PC-3 (cell line): ENCODE measurements around the gene DNAH10. TPM values are rescaled to one million over a fixed set of nuclear protein-coding genes. Genes with fewer than 3 reads are reported as not detected.

ENCODE experiments used
- ATAC-seq: fragments of 200-7000 bp; cut with Tn5 transposase; 2 replicates; pipeline ENCODE4 v1.9.1; 2020; ENCODE audit warnings: mild to moderate bottlenecking, moderate library complexity
- BruUV-seq: library from RNA; stranded (reverse); fragments of 400-500 nt; replicated peaks from 2 replicates; lab custom pipeline; 2021; lab: Mats Ljungman, UMichigan
- CTCF ChIA-PET: fragments of 300-600 bp; sonication (Branson Sonifier 250); formaldehyde crosslinking; loops from one replicate; lab custom pipeline; 2022; ENCODE audit warnings: antibody characterized with exemption; lab: Charles Lee
- POLR2A ChIA-PET: fragments of 300-600 bp; sonication (Branson Sonifier 250); formaldehyde crosslinking; loops from one replicate; lab custom pipeline; 2022; ENCODE audit warnings: antibody characterized with exemption; ENCODE audit not compliant: unreplicated experiment; lab: Charles Lee
- DNase-seq: peaks from one replicate; pipeline ENCODE4 v3.0.0-alpha.2; 2015
- H2AFZ ChIP-seq: fragments of 300-600 bp; sonication (generic); 2 replicates; pipeline ENCODE4 v1.6.0; 2016; ENCODE audit warnings: antibody characterized with exemption, low read length
- H3F3A ChIP-seq: fragments of 300-600 bp; sonication (generic); one replicate; pipeline ENCODE4 v1.6.0; 2017; ENCODE audit warnings: antibody characterized with exemption, low read length, control low read depth, mild to moderate bottlenecking; ENCODE audit not compliant: unreplicated experiment
- H3K27ac ChIP-seq: fragments of 300-600 bp; sonication (generic); 2 replicates; pipeline ENCODE4 v1.5.1; 2016; ENCODE audit warnings: mild to moderate bottlenecking, low read length
- H3K27me3 ChIP-seq: fragments of 300-600 bp; sonication (generic); 2 replicates; pipeline ENCODE4 v1.6.1; 2016; ENCODE audit warnings: low read length, mixed read lengths
- H3K36me3 ChIP-seq: fragments of 300-600 bp; sonication (generic); 2 replicates; pipeline ENCODE4 v1.6.1; 2016; ENCODE audit warnings: low read depth, mixed run types, low read length, mixed read lengths
- H3K4me1 ChIP-seq: fragments of 300-600 bp; sonication (generic); 2 replicates; pipeline ENCODE4 v1.5.1; 2016; ENCODE audit warnings: low read length; ENCODE audit not compliant: insufficient read depth
- H3K4me2 ChIP-seq: fragments of 300-600 bp; sonication (generic); 2 replicates; pipeline ENCODE4 v1.6.0; 2016; ENCODE audit warnings: low read length
- H3K4me3 ChIP-seq: fragments of 300-600 bp; sonication (generic); 2 replicates; pipeline ENCODE4 v1.5.1; 2016; ENCODE audit warnings: mild to moderate bottlenecking, low read length, mixed read lengths
- H3K79me2 ChIP-seq: fragments of 300-600 bp; sonication (generic); 2 replicates; pipeline ENCODE4 v1.6.1; 2017; ENCODE audit warnings: low read length, mixed read lengths
- H3K9ac ChIP-seq: fragments of 300-600 bp; sonication (generic); 2 replicates; pipeline ENCODE4 v1.6.0; 2016; ENCODE audit warnings: mild to moderate bottlenecking, low read length
- H3K9me2 ChIP-seq: fragments of 300-600 bp; sonication (generic); replicated peaks from 2 replicates; pipeline ENCODE4 v1.6.1; 2016; ENCODE audit warnings: mixed run types, low read length, mixed read lengths
- H3K9me3 ChIP-seq: fragments of 300-600 bp; sonication (generic); 2 replicates; pipeline ENCODE4 v1.6.1; 2016; ENCODE audit warnings: low read length, mixed read lengths
- H4K20me1 ChIP-seq: fragments of 300-600 bp; sonication (generic); 2 replicates; pipeline ENCODE4 v1.6.1; 2016; ENCODE audit warnings: low read length, mixed read lengths
- EZH2 ChIP-seq: fragments of 300-600 bp; sonication (generic); IDR thresholded peaks from one replicate; pipeline ENCODE4 v1.6.1; 2017; ENCODE audit warnings: antibody characterized with exemption, mild to moderate bottlenecking, low read length; ENCODE audit not compliant: unreplicated experiment
- EZH2phosphoT487 ChIP-seq: fragments of 300-600 bp; sonication (generic); IDR thresholded peaks from 2 replicates; pipeline ENCODE4 v1.6.1; 2018; ENCODE audit warnings: mild to moderate bottlenecking, antibody characterized with exemption, low read length, borderline replicate concordance
- intact Hi-C: fragments of 100-400 bp; cut with micrococcal nuclease; formaldehyde crosslinking; loops from 2 replicates; pipeline ENCODE4 v1.9.0; 2023
- total RNA-seq: library from RNA; depleted of rRNA; stranded (reverse); fragments of >200 nt; gene quantifications from 2 replicates; pipeline ENCODE4 v1.2.3, GENCODE V29; 2014
- TF ChIP-seq, protein P1 (sequence below): fragments of 300-600 bp; sonication (generic); conservative IDR thresholded peaks from 2 replicates; pipeline ENCODE4 v1.5.1; 2017; ENCODE audit warnings: antibody characterized with exemption, low read depth, mild to moderate bottlenecking, low read length

Gene DNAH10
- total RNA-seq, 1 experiment from 2014 or later = 0.15 TPM

GRCh38 chr12:123794027-123794426 lies 31.9 kb downstream of the DNAH10 start:
- ATAC-seq (no peak), DNase-seq (no peak)
- Histone ChIP-seq H3K9ac (no peak overlapping the region), H4K20me1 (no peaks in the 10 kb centered on the region), H3K4me2 (no peak overlapping the region), H3K4me1 (no peaks in the 10 kb centered on the region), H3K4me3 (no peak overlapping the region), H3K9me2 (no peaks in the 10 kb centered on the region), H3K36me3 (no peaks in the 10 kb centered on the region), H3F3A (no peaks in the 10 kb centered on the region), H3K27me3 (no peaks in the 10 kb centered on the region), H3K27ac (no peak overlapping the region), H3K9me3 (no peaks in the 10 kb centered on the region), H2AFZ (no peak overlapping the region), H3K79me2 (no peaks in the 10 kb centered on the region)
- ChIA-PET POLR2A (no interaction called here), CTCF (no interaction called here)
- TF ChIP-seq, protein P1, sequence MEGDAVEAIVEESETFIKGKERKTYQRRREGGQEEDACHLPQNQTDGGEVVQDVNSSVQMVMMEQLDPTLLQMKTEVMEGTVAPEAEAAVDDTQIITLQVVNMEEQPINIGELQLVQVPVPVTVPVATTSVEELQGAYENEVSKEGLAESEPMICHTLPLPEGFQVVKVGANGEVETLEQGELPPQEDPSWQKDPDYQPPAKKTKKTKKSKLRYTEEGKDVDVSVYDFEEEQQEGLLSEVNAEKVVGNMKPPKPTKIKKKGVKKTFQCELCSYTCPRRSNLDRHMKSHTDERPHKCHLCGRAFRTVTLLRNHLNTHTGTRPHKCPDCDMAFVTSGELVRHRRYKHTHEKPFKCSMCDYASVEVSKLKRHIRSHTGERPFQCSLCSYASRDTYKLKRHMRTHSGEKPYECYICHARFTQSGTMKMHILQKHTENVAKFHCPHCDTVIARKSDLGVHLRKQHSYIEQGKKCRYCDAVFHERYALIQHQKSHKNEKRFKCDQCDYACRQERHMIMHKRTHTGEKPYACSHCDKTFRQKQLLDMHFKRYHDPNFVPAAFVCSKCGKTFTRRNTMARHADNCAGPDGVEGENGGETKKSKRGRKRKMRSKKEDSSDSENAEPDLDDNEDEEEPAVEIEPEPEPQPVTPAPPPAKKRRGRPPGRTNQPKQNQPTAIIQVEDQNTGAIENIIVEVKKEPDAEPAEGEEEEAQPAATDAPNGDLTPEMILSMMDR = no peak
- intact Hi-C loops = no loop called here
- no TSS peak for BruUV-seq

DNA sequence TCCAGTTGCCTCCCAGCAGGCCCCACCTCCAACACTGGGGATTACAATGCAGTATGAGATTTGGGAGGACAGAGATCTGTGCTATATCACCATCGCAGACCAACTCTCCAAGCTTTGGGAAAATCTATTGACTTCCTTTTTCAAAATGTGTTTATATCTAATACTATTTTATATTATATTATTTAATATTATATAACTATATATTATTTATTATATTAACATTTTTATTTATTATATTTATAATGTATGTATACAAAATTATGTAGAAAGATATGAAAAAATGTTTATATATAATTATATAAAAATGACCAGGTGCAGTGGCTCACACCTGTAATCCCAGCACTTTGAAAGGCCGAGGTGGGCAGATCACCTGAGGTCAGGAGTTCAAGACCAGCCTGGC lies 36.4 kb downstream of the DNAH10 start:
- no peak for ATAC-seq
- no peak overlapping the region for H3K4me3 ChIP-seq
- no peaks in the 10 kb centered on the region for H3K79me2 ChIP-seq
- POLR2A ChIA-PET = no interaction called here
- no peak overlapping the region for H3K27ac ChIP-seq
- no peaks in the 10 kb centered on the region for H3K27me3 ChIP-seq
- no peak overlapping the region for H3K9ac ChIP-seq
- H3F3A ChIP-seq = no peaks in the 10 kb centered on the region
- no peaks in the 10 kb centered on the region for H4K20me1 ChIP-seq
- no peaks in the 10 kb centered on the region for H3K4me1 ChIP-seq
- H3K9me2 ChIP-seq = no peaks in the 10 kb centered on the region
- intact Hi-C loops = no loop called here
- H3K9me3 ChIP-seq = no peaks in the 10 kb centered on the region
- no peak overlapping the region for H2AFZ ChIP-seq
- no TSS peak for BruUV-seq
- no peaks in the 10 kb centered on the region for H3K36me3 ChIP-seq
- CTCF ChIA-PET = no interaction called here
- DNase-seq = no peak
- H3K4me2 ChIP-seq = no peak overlapping the region
- TF ChIP-seq EZH2 (no peak), EZH2phosphoT487 (no peak)
- TF ChIP-seq, protein P1 = no peak

GRCh38 chr12:123799227-123799626 lies 37.1 kb downstream of the DNAH10 start:
- Histone ChIP-seq H3K9me3 (no peaks in the 10 kb centered on the region), H3F3A (no peaks in the 10 kb centered on the region), H3K27ac (no peak overlapping the region), H3K27me3 (no peaks in the 10 kb centered on the region), H2AFZ (no peak overlapping the region), H3K36me3 (no peaks in the 10 kb centered on the region), H3K79me2 (no peaks in the 10 kb centered on the region), H3K4me2 (no peak overlapping the region), H3K4me3 (no peak overlapping the region), H4K20me1 (no peaks in the 10 kb centered on the region), H3K9ac (no peak overlapping the region), H3K9me2 (no peaks in the 10 kb centered on the region), H3K4me1 (no peaks in the 10 kb centered on the region)
- ChIA-PET CTCF (no interaction called here), POLR2A (no interaction called here)
- no peak for TF ChIP-seq EZH2phosphoT487
- no peak for TF ChIP-seq EZH2
- TF ChIP-seq, protein P1 = no peak
- DNase-seq = no peak
- ATAC-seq = no peak
- no TSS peak for BruUV-seq
- intact Hi-C loops = no loop called here
